ENCODE measurements around the gene PPFIBP2.

Gene PPFIBP2

DNA sequence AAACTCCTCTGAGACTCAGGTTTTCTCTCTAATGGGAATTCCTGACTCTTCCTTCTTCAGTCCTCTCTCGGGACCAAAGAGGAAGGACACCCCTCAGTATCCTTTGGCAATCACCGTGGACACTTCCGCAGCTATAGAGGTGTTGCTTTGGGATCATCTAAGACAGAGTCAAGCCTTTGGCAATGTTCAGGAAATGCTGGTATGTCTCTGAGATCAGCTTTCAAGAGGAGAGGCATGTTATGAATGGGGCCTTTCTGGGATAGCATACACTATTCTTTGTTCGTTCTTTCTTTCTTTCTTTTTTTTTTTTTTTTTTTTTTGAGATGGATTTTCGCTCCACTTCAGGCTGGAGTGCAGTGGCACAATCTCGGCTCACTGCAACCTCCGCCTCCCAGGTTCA lies 42.7 kb upstream of the PPFIBP2 start:
- no peaks in the 10 kb centered on the region for H3K36me3 ChIP-seq (replicated peaks; ENCODE audit: insufficient read depth, low read length)
- TF ChIP-seq EZH2phosphoT487 (IDR thresholded peaks at IDR 0.05; ENCODE audit: low read length) (no peak), EZH2 (optimal IDR thresholded peaks at IDR 0.05; ENCODE audit: low read depth, low read length) (no peak)
- TF ChIP-seq, protein P1, sequence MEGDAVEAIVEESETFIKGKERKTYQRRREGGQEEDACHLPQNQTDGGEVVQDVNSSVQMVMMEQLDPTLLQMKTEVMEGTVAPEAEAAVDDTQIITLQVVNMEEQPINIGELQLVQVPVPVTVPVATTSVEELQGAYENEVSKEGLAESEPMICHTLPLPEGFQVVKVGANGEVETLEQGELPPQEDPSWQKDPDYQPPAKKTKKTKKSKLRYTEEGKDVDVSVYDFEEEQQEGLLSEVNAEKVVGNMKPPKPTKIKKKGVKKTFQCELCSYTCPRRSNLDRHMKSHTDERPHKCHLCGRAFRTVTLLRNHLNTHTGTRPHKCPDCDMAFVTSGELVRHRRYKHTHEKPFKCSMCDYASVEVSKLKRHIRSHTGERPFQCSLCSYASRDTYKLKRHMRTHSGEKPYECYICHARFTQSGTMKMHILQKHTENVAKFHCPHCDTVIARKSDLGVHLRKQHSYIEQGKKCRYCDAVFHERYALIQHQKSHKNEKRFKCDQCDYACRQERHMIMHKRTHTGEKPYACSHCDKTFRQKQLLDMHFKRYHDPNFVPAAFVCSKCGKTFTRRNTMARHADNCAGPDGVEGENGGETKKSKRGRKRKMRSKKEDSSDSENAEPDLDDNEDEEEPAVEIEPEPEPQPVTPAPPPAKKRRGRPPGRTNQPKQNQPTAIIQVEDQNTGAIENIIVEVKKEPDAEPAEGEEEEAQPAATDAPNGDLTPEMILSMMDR (IDR thresholded peaks at IDR 0.05; ENCODE audit: low read length) = no peak
- no peaks in the 10 kb centered on the region for H3K79me2 ChIP-seq (ENCODE audit: low read length)
- H3K4me1 ChIP-seq (ENCODE audit: low read length) = no peaks in the 10 kb centered on the region
- no peaks in the 10 kb centered on the region for H3F3A ChIP-seq (ENCODE audit: insufficient read depth, low read length)
- no peaks in the 10 kb centered on the region for H3K9me3 ChIP-seq (replicated peaks; ENCODE audit: insufficient read depth, low read length)
- no peaks in the 10 kb centered on the region for H4K20me1 ChIP-seq (ENCODE audit: insufficient read depth, low read length)
- H3K27me3 ChIP-seq (replicated peaks; ENCODE audit: insufficient read depth, low read length) = no peaks in the 10 kb centered on the region
- no peak overlapping the region for H3K27ac ChIP-seq (ENCODE audit: low read length)
- no peak overlapping the region for H3K4me2 ChIP-seq (ENCODE audit: low read depth, low read length)
- H3K9ac ChIP-seq (ENCODE audit: low read length) = no peak overlapping the region
- no peak for DNase-seq
- H3K4me3 ChIP-seq (ENCODE audit: low read length) = no peak overlapping the region
- no peaks in the 10 kb centered on the region for H3K9me2 ChIP-seq (replicated peaks; ENCODE audit: insufficient read depth, low read length)
- H2AFZ ChIP-seq (ENCODE audit: low read length) = no peak overlapping the region

DNA sequence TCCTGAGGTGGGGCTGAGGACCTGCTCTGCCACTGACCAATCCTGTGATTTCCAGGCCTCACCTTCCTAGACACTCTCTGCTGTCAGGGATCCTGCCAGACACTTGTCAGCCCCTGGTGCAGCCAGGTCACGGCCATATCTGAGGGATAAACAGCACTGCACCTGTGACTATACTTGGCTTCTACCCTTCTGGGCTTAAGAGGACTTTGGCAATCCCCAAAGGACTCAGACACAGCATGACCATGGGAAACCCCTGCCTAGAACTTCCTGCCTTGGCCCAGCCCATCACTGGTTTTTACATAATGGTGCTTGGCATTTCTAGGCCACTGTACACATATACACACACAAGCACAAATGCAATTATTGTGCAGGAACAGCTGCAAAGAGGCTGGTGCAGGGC lies 40.1 kb upstream of the PPFIBP2 start:
- Histone ChIP-seq H3K27me3 (replicated peaks; ENCODE audit: insufficient read depth, low read length) (no peaks in the 10 kb centered on the region), H3K36me3 (replicated peaks; ENCODE audit: insufficient read depth, low read length) (no peaks in the 10 kb centered on the region), H3K79me2 (ENCODE audit: low read length) (no peaks in the 10 kb centered on the region), H3K4me2 (ENCODE audit: low read depth, low read length) (no peak overlapping the region), H3K4me1 (ENCODE audit: low read length) (no peaks in the 10 kb centered on the region), H3K4me3 (ENCODE audit: low read length) (no peak overlapping the region), H3K9me3 (replicated peaks; ENCODE audit: insufficient read depth, low read length) (no peaks in the 10 kb centered on the region), H3K27ac (ENCODE audit: low read length) (no peak overlapping the region), H3F3A (ENCODE audit: insufficient read depth, low read length) (no peaks in the 10 kb centered on the region), H3K9ac (ENCODE audit: low read length) (no peak overlapping the region), H4K20me1 (ENCODE audit: insufficient read depth, low read length) (no peaks in the 10 kb centered on the region), H3K9me2 (replicated peaks; ENCODE audit: insufficient read depth, low read length) (no peaks in the 10 kb centered on the region), H2AFZ (ENCODE audit: low read length) (no peak overlapping the region)
- TF ChIP-seq, protein P1 (IDR thresholded peaks at IDR 0.05; ENCODE audit: low read length) = no peak
- TF ChIP-seq EZH2 (optimal IDR thresholded peaks at IDR 0.05; ENCODE audit: low read depth, low read length) = no peak
- TF ChIP-seq EZH2phosphoT487 (IDR thresholded peaks at IDR 0.05; ENCODE audit: low read length) = no peak
- no peak for DNase-seq

DNA sequence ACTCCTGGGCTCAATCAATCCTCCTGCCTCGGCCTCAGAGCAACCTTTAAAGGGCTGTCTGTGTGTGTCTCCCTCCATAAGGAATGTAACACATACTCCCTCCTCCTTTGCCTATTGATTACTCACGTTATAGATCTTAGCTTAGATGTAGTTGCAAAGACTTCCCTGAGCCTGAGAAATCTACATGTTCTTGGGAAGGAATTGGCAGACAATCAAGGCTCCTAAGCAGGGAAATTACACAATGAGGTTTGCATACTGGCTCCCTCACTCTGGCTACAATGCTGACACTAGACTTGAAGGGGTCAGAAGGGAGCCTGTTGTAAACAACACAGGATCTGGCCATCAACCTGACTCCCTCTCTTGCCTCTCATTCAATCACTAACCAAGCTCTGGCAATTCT lies 33.7 kb upstream of the PPFIBP2 start:
- H3K27me3 ChIP-seq (replicated peaks; ENCODE audit: insufficient read depth, low read length) = no peaks in the 10 kb centered on the region
- H3K4me1 ChIP-seq (ENCODE audit: low read length) = no peaks in the 10 kb centered on the region
- no peaks in the 10 kb centered on the region for H3K36me3 ChIP-seq (replicated peaks; ENCODE audit: insufficient read depth, low read length)
- H3K27ac ChIP-seq (ENCODE audit: low read length) = no peak overlapping the region
- no peak overlapping the region for H2AFZ ChIP-seq (ENCODE audit: low read length)
- H3K4me2 ChIP-seq (ENCODE audit: low read depth, low read length) = no peak overlapping the region
- no peaks in the 10 kb centered on the region for H3K79me2 ChIP-seq (ENCODE audit: low read length)
- no peaks in the 10 kb centered on the region for H3K9me3 ChIP-seq (replicated peaks; ENCODE audit: insufficient read depth, low read length)
- H4K20me1 ChIP-seq (ENCODE audit: insufficient read depth, low read length) = no peaks in the 10 kb centered on the region
- no peak overlapping the region for H3K4me3 ChIP-seq (ENCODE audit: low read length)
- no peaks in the 10 kb centered on the region for H3F3A ChIP-seq (ENCODE audit: insufficient read depth, low read length)
- no peaks in the 10 kb centered on the region for H3K9me2 ChIP-seq (replicated peaks; ENCODE audit: insufficient read depth, low read length)
- no peak overlapping the region for H3K9ac ChIP-seq (ENCODE audit: low read length)
- TF ChIP-seq EZH2phosphoT487 (IDR thresholded peaks at IDR 0.05; ENCODE audit: low read length) (no peak), EZH2 (optimal IDR thresholded peaks at IDR 0.05; ENCODE audit: low read depth, low read length) (no peak)
- TF ChIP-seq, protein P1 (IDR thresholded peaks at IDR 0.05; ENCODE audit: low read length) = no peak
- no peak for DNase-seq
